H4 (cell line): Measurements from ENCODE around the gene CD200. TPM values are rescaled to one million over a fixed set of nuclear protein-coding genes. Genes with fewer than 3 reads are reported as not detected.

Source experiments
- DNase-seq: peaks from one replicate; pipeline ENCODE4 v3.0.0-alpha.2; 2015; ENCODE audit warnings: low spot score
- total RNA-seq: library from RNA; depleted of rRNA; stranded (reverse); fragments of >200 nt; shearing (Covaris generic); gene quantifications from 2 replicates; pipeline ENCODE4 v1.2.3, GENCODE V29; 2014; rRNA removed

The CD200 gene
- total RNA-seq, 1 experiment from 2014 or later = not detected

DNA sequence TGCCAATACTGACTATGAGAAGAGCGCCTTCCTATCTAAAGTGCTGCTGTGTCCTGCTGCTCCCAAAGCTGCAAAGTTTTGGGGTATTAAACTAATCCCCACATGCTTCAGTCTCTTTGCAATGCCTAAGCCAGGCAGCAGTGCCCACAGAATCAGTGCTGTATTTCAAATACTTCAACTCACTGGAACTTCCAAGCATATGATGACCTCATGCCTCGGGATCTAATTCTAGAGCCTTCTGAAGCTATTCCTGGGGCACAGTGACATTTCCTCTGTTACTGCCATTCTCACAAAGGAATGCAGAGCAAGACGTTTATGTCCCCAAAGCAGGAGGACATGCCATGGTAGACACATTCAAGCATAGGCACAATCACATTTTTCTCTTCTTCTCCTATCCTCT, 78.5 kb downstream of the CD200 start:
- no peak for DNase-seq

Other genes with a start within 250 kb of the CD200 start
- gene C3orf52, start 246.8 kb upstream of the CD200 start, total RNA-seq = 2.0 and 3.0 TPM in 2 replicates
- not detected in 2 replicates for gene GCSAM, start 199.9 kb upstream of the CD200 start, total RNA-seq
- not detected in 2 replicates for gene SLC9C1, start 38.9 kb upstream of the CD200 start, total RNA-seq
- gene BTLA, start 166.3 kb downstream of the CD200 start, total RNA-seq = not detected in 2 replicates
- 57.4 and 74.9 TPM in 2 replicates for gene ATG3, start 228.8 kb downstream of the CD200 start, total RNA-seq
- gene SLC35A5, start 228.9 kb downstream of the CD200 start, total RNA-seq = 40.4 and 44.3 TPM in 2 replicates